ENCODE results near the gene KLRG1.

The KLRG1 gene

GRCh38 chr12:8993827-8994226, 4.5 kb downstream of the KLRG1 start:
- no peaks in the 10 kb centered on the region for H3K79me2 ChIP-seq (ENCODE audit: insufficient read depth, low read length)
- H3K27ac ChIP-seq (ENCODE audit: low read depth, low read length) = no peak overlapping the region
- no peaks in the 10 kb centered on the region for H3K27me3 ChIP-seq (ENCODE audit: low read length)
- H3K4me2 ChIP-seq (ENCODE audit: low read depth, low read length, poor library complexity, severe bottlenecking) = no peak overlapping the region
- H3F3A ChIP-seq (ENCODE audit: insufficient read depth) = no peaks in the 10 kb centered on the region
- TF ChIP-seq EZH2phosphoT487 (conservative IDR thresholded peaks at IDR 0.05; ENCODE audit: low read length) (no peak), CTCF (IDR thresholded peaks at IDR 0.05; ENCODE audit: insufficient read depth, low read length, poor library complexity, severe bottlenecking) (no peak)
- no peaks in the 10 kb centered on the region for H4K20me1 ChIP-seq (ENCODE audit: low read depth, low read length)
- no peaks in the 10 kb centered on the region for H3K9me3 ChIP-seq (ENCODE audit: insufficient read depth, low read length)
- H3K36me3 ChIP-seq (ENCODE audit: low read length) = no peaks in the 10 kb centered on the region
- H3K9ac ChIP-seq (ENCODE audit: low read length) = no peak overlapping the region
- H2AFZ ChIP-seq (ENCODE audit: low read depth, low read length, severe bottlenecking) = no peak overlapping the region
- no peaks in the 10 kb centered on the region for H3K9me2 ChIP-seq (replicated peaks; ENCODE audit: insufficient read depth, low read length)
- no peak overlapping the region for H3K4me3 ChIP-seq (ENCODE audit: insufficient read depth, low read length, poor library complexity, severe bottlenecking)

- no peaks in the 10 kb centered on the region for H3K9me3 ChIP-seq (ENCODE audit: insufficient read depth, low read length)
These were observed 5.9 kb downstream of the KLRG1 start for GRCh38 chr12:8995021-8995775.

GRCh38 chr12:8996682-8997405, 7.5 kb downstream of the KLRG1 start:
- Histone ChIP-seq H3F3A (ENCODE audit: insufficient read depth) (no peaks in the 10 kb centered on the region), H3K4me3 (ENCODE audit: insufficient read depth, low read length, poor library complexity, severe bottlenecking) (no peak overlapping the region), H3K9ac (ENCODE audit: low read length) (no peak overlapping the region), H3K27ac (ENCODE audit: low read depth, low read length) (no peak overlapping the region), H3K36me3 (ENCODE audit: low read length) (no peaks in the 10 kb centered on the region), H2AFZ (ENCODE audit: low read depth, low read length, severe bottlenecking) (no peak overlapping the region), H3K9me2 (replicated peaks; ENCODE audit: insufficient read depth, low read length) (no peaks in the 10 kb centered on the region), H3K4me2 (ENCODE audit: low read depth, low read length, poor library complexity, severe bottlenecking) (no peak overlapping the region), H3K9me3 (ENCODE audit: insufficient read depth, low read length) (no peaks in the 10 kb centered on the region), H3K27me3 (ENCODE audit: low read length) (no peaks in the 10 kb centered on the region), H3K79me2 (ENCODE audit: insufficient read depth, low read length) (no peaks in the 10 kb centered on the region), H4K20me1 (ENCODE audit: low read depth, low read length) (no peaks in the 10 kb centered on the region)
- TF ChIP-seq CTCF (IDR thresholded peaks at IDR 0.05; ENCODE audit: insufficient read depth, low read length, poor library complexity, severe bottlenecking) = no peak
- TF ChIP-seq EZH2phosphoT487 (conservative IDR thresholded peaks at IDR 0.05; ENCODE audit: low read length) = no peak

More at GRCh38 chr12:8995021-8995775, 5.9 kb downstream of the KLRG1 start:
- TF ChIP-seq CTCF (IDR thresholded peaks at IDR 0.05; ENCODE audit: insufficient read depth, low read length, poor library complexity, severe bottlenecking) (no peak), EZH2phosphoT487 (conservative IDR thresholded peaks at IDR 0.05; ENCODE audit: low read length) (no peak)
- no peak overlapping the region for H3K4me3 ChIP-seq (ENCODE audit: insufficient read depth, low read length, poor library complexity, severe bottlenecking)
- H3K27ac ChIP-seq (ENCODE audit: low read depth, low read length) = no peak overlapping the region
- H3K4me2 ChIP-seq (ENCODE audit: low read depth, low read length, poor library complexity, severe bottlenecking) = no peak overlapping the region
- no peaks in the 10 kb centered on the region for H3K27me3 ChIP-seq (ENCODE audit: low read length)
- H3K79me2 ChIP-seq (ENCODE audit: insufficient read depth, low read length) = no peaks in the 10 kb centered on the region
- H3F3A ChIP-seq (ENCODE audit: insufficient read depth) = no peaks in the 10 kb centered on the region
- H3K36me3 ChIP-seq (ENCODE audit: low read length) = no peaks in the 10 kb centered on the region
- H3K9ac ChIP-seq (ENCODE audit: low read length) = no peak overlapping the region
- H4K20me1 ChIP-seq (ENCODE audit: low read depth, low read length) = no peaks in the 10 kb centered on the region
- H2AFZ ChIP-seq (ENCODE audit: low read depth, low read length, severe bottlenecking) = no peak overlapping the region
- no peaks in the 10 kb centered on the region for H3K9me2 ChIP-seq (replicated peaks; ENCODE audit: insufficient read depth, low read length)
